ENCODE results near the gene CHRM5.
"Not testable (repeated sequence)": the region's sequence is repeated elsewhere in the genome, so short reads cannot be mapped to it uniquely, and the experiment has no call there.

The CHRM5 gene

DNA sequence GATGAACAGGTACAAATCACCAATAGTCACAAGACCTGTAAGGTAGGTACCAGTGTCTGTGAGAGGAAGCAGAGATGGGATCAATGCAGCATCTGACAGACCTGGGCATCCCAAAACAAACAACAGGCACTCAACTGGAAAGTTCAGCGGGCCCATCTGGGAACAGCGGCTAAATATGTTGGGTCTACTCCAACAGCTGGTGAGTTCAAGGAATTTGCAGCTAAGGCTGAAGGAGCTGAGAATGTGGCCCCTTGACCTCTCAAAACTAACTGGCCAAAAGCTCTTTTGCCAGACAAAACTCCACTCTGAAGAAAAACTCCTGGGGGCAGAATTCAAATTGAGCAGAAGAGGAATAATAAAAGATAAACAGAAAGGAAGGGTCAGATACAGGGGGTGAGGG, 46.3 kb downstream of the CHRM5 start:
- DNase-seq (ENCODE audit: low read depth) = no peak
- no peak for TF ChIP-seq CTCF (IDR thresholded peaks at IDR 0.05; ENCODE audit: control insufficient read depth, extremely low read depth, insufficient read depth)
- no peak overlapping the region for H3K4me3 ChIP-seq (ENCODE audit: low read depth, low read length)

DNA sequence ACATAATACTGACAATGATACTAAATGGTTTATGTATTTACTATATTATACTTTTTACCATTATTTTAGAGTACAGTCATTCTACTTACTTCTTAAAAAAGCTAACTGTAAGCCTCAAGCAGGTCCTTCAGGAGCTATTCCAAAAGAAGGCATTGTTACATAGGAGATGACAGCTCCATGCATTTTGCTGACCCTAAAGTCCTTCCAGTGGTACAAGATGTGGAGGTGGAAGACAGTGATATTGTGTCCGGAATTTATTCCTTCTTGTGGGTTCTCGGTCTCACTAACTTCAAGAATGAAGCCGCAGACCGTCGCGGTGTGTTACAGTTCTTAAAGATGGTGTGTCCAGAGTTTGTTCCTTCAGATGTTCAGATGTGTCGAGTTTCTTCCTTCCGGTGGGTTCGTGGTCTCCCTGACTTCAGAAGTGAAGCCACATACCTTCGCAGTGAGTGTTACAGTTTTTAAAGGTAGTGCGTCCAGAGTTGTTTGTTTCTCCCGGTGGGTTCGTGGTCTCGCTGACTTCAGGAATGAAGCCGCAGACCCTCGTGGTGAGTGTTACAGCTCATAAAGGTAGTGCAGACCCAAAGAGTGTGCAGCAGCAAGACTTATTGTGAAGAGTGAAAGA, 49.8 kb downstream of the CHRM5 start:
- no peak overlapping the region for H3K4me3 ChIP-seq (ENCODE audit: low read depth, low read length)
- no peak for TF ChIP-seq CTCF (IDR thresholded peaks at IDR 0.05; ENCODE audit: control insufficient read depth, extremely low read depth, insufficient read depth)
- no peak for DNase-seq (ENCODE audit: low read depth)

DNA sequence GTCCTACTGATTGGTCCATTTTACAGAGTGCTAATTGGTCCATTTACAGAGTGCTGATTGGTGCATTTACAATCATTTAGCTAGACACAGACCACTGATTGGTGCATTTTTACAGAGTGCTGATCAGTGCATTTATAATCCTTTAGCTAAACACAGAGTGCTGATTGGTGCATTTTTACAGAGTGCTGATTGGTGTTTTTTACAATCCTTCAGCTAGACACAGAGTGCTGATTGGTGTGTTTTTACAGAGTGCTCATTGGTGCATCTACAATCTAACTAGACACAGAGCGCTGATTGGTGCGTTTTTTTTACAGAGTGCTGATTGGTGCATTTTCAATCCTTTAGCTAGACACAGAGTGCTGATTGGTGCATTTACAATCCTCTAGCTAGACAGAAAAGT, 50.4 kb downstream of the CHRM5 start:
- not testable (repeated sequence) for H3K4me3 ChIP-seq (ENCODE audit: low read depth, low read length); DNase-seq (ENCODE audit: low read depth)

- TF ChIP-seq CTCF (IDR thresholded peaks at IDR 0.05; ENCODE audit: control insufficient read depth, extremely low read depth, insufficient read depth) = no peak
- no peak for DNase-seq (ENCODE audit: low read depth)
- H3K4me3 ChIP-seq (ENCODE audit: low read depth, low read length) = no peak overlapping the region
These were observed 51.2 kb downstream of the CHRM5 start for GRCh38 chr15:34019369-34019990.

DNA sequence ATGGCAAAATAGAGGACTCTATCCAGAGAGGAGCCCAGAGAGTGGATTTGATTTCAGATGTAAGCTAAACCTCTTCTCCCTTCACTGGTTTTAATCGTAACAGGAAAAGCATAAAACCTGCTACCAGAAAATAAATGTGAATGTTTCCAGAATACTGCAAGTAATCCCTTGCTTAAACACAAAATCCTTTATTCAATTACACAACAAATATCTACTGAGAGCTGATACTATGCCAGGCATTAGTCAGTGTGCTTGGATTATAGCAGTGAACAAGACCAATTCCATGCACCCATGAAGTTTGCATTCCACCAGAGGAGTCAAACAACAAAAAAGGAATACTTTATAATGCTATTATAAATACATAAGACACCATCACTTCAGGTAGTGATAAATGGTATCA, 55.6 kb downstream of the CHRM5 start:
- no peak overlapping the region for H3K4me3 ChIP-seq (ENCODE audit: low read depth, low read length)
- TF ChIP-seq CTCF (IDR thresholded peaks at IDR 0.05; ENCODE audit: control insufficient read depth, extremely low read depth, insufficient read depth) = no peak
- DNase-seq (ENCODE audit: low read depth) = no peak

GRCh38 chr15:34025252-34025651, 57.0 kb downstream of the CHRM5 start:
- TF ChIP-seq CTCF (IDR thresholded peaks at IDR 0.05; ENCODE audit: control insufficient read depth, extremely low read depth, insufficient read depth) = no peak
- no peak overlapping the region for H3K4me3 ChIP-seq (ENCODE audit: low read depth, low read length)
- no peak for DNase-seq (ENCODE audit: low read depth)

- no peak for DNase-seq (ENCODE audit: low read depth)
- TF ChIP-seq CTCF (IDR thresholded peaks at IDR 0.05; ENCODE audit: control insufficient read depth, extremely low read depth, insufficient read depth) = no peak
- H3K4me3 ChIP-seq (ENCODE audit: low read depth, low read length) = no peak overlapping the region
These were observed 59.3 kb downstream of the CHRM5 start for GRCh38 chr15:34027606-34028005.
